HuH-7 (cell line): ENCODE data around the gene GPATCH3.

Experiments
- DNase-seq: peaks from one replicate; pipeline ENCODE4 v3.0.0; 2011; ENCODE audit warnings: low spot score

Gene GPATCH3

DNA sequence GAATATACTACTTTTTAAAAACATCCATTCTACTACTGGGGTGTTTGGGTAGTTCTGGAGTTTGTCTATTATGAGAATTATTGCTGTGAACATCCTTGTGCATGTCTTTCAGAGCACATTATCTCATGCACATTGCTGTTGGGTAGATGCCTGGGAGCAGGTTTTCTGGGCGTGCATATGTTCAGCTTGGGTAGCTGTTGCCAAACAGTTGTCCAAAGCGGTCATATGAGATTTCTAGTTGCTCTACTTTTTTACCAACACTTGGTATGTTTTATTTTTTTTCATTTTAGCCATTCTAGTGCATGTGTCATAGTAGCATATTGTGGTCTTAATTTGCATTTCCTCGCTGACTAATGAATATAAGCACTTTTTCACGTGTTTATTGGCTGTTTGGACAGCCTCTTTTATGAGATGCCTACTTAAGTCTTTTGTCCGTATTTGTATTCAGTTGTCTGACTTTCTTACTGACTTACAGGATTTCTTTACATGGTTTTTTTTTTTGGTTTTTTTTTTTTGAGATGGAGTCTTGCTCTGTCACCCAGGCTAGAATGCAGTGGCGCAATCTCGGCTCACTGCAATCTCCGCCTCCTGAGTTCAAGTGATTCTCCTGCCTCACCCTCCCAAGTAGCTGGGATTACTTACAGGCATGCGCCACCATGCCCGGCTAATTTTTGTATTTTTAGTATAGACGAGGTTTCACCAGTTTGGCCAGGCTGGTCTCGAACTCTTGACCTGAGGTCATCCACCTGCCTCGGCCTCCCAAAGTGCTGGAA is 55.7 kb downstream of the GPATCH3 start:
- no peak for DNase-seq
